GM19239 (cell line): ENCODE measurements around the gene MPL.

Source experiments
- DNase-seq: peaks from one replicate; pipeline ENCODE4 v3.0.0; 2011; ENCODE audit warnings: low spot score; ENCODE audit not compliant: insufficient read length
- FAIRE-seq: peaks from 2 replicates; lab custom pipeline; 2011; peaks lifted over from hg19 to GRCh38; lab: Jason Lieb, UNC

MPL gene

GRCh38 chr1:43321331-43321891, 16.2 kb upstream of the MPL start:
- FAIRE-seq (no peak), DNase-seq (no peak)

GRCh38 chr1:43322506-43322905, 15.1 kb upstream of the MPL start:
- FAIRE-seq = no peak
- no peak for DNase-seq

GRCh38 chr1:43324810-43325209, 12.8 kb upstream of the MPL start:
- DNase-seq (no peak), FAIRE-seq (no peak)

- no peak for DNase-seq
- FAIRE-seq = no peak
Measured at GRCh38 chr1:43325381-43325780, 12.2 kb upstream of the MPL start.

GRCh38 chr1:43327549-43328292, 9.9 kb upstream of the MPL start:
- FAIRE-seq = no peak
- no peak for DNase-seq

GRCh38 chr1:43329995-43330751, 7.4 kb upstream of the MPL start:
- FAIRE-seq = no peak

GRCh38 chr1:43331688-43332087, 5.9 kb upstream of the MPL start:
- FAIRE-seq = no peak
- no peak for DNase-seq

More at GRCh38 chr1:43329995-43330751, 7.4 kb upstream of the MPL start:
- no peak for DNase-seq

GRCh38 chr1:43334453-43335205, 3.0 kb upstream of the MPL start:
- FAIRE-seq (no peak), DNase-seq (no peak)

- no peak for FAIRE-seq
- DNase-seq = no peak
Measured at GRCh38 chr1:43338001-43338400, 383 bp downstream of the MPL start.

GRCh38 chr1:43339584-43340232, 2.1 kb downstream of the MPL start:
- DNase-seq = no peak
- FAIRE-seq = no peak

- DNase-seq (no peak), FAIRE-seq (no peak)
Measured at GRCh38 chr1:43340559-43340958, 2.9 kb downstream of the MPL start.

GRCh38 chr1:43344267-43344850, 6.7 kb downstream of the MPL start:
- FAIRE-seq (no peak), DNase-seq (no peak)

- DNase-seq = no peak
- no peak for FAIRE-seq
Measured at GRCh38 chr1:43345120-43345519, 7.5 kb downstream of the MPL start.

- FAIRE-seq = no peak
- no peak for DNase-seq
Measured at GRCh38 chr1:43346636-43347035, 9.0 kb downstream of the MPL start.

- FAIRE-seq (no peak), DNase-seq (no peak)
Measured at GRCh38 chr1:43348343-43348808, 10.8 kb downstream of the MPL start.

GRCh38 chr1:43348809-43349593, 11.4 kb downstream of the MPL start:
- FAIRE-seq (no peak), DNase-seq (no peak)

- FAIRE-seq (no peak), DNase-seq (no peak)
Measured at GRCh38 chr1:43349594-43350306, 12.1 kb downstream of the MPL start.

GRCh38 chr1:43350976-43351375, 13.4 kb downstream of the MPL start:
- FAIRE-seq (no peak), DNase-seq (no peak)
